DOHH2 (cell line): ENCODE results near the gene MSL3.

Experiments
- H3F3A ChIP-seq: fragments of 200-600 bp; sonication (generic), shearing (Covaris generic); 2 replicates; pipeline ENCODE4 v1.6.0; 2016; ENCODE audit warnings: antibody characterized with exemption, mild to moderate bottlenecking; ENCODE audit not compliant: control insufficient read depth, insufficient read depth
- H3K27ac ChIP-seq: fragments of 200-600 bp; sonication (generic); 2 replicates; pipeline ENCODE4 v1.5.1; 2014; ENCODE audit warnings: low read depth, mild to moderate bottlenecking, low read length, moderate library complexity
- H3K27me3 ChIP-seq: fragments of 200-600 bp; sonication (generic); 2 replicates; pipeline ENCODE4 v1.6.1; 2014; ENCODE audit warnings: mild to moderate bottlenecking, low read length, mixed read lengths; ENCODE audit not compliant: control insufficient read depth
- H3K36me3 ChIP-seq: fragments of 200-600 bp; sonication (generic); 2 replicates; pipeline ENCODE4 v1.6.1; 2014; ENCODE audit warnings: mild to moderate bottlenecking, low read length, moderate library complexity, mixed read lengths; ENCODE audit not compliant: control insufficient read depth
- H3K4me1 ChIP-seq: fragments of 200-600 bp; sonication (generic); 2 replicates; pipeline ENCODE4 v1.6.1; 2014; ENCODE audit warnings: mild to moderate bottlenecking, low read length, mixed read lengths; ENCODE audit not compliant: control insufficient read depth
- H3K4me2 ChIP-seq: fragments of 200-600 bp; sonication (generic); 2 replicates; pipeline ENCODE4 v1.6.0; 2014; ENCODE audit warnings: mild to moderate bottlenecking, low read length, moderate library complexity
- H3K4me3 ChIP-seq: fragments of 200-600 bp; sonication (generic); 2 replicates; pipeline ENCODE4 v1.5.1; 2014; ENCODE audit warnings: mild to moderate bottlenecking, low read length, mixed read lengths
- H3K79me2 ChIP-seq: fragments of 200-600 bp; sonication (generic); 2 replicates; pipeline ENCODE4 v1.6.1; 2014; ENCODE audit warnings: mild to moderate bottlenecking, low read length, mixed read lengths; ENCODE audit not compliant: control insufficient read depth
- H3K9me2 ChIP-seq: fragments of 200-600 bp; sonication (generic); replicated peaks from 2 replicates; pipeline ENCODE4 v1.6.1; 2014; ENCODE audit warnings: mild to moderate bottlenecking, low read length, mixed read lengths; ENCODE audit not compliant: control insufficient read depth
- H3K9me3 ChIP-seq: fragments of 200-600 bp; sonication (generic); 2 replicates; pipeline ENCODE4 v1.6.1; 2014; ENCODE audit warnings: antibody characterized with exemption, low read length, mixed read lengths; ENCODE audit not compliant: control insufficient read depth, insufficient read depth
- H4K20me1 ChIP-seq: fragments of 200-600 bp; sonication (generic); 2 replicates; pipeline ENCODE4 v1.6.0; 2014; ENCODE audit warnings: low read depth, mild to moderate bottlenecking, antibody characterized with exemption, low read length, moderate library complexity; ENCODE audit not compliant: control insufficient read depth, insufficient read depth
- EZH2phosphoT487 ChIP-seq: fragments of 200-600 bp; sonication (generic); IDR thresholded peaks from 2 replicates; pipeline ENCODE4 v1.6.1; 2017; ENCODE audit warnings: borderline replicate concordance, mild to moderate bottlenecking, antibody characterized with exemption, low read length, moderate library complexity, mixed read lengths
- TF ChIP-seq, protein P1 (sequence below): fragments of 200-600 bp; sonication (generic); IDR thresholded peaks from one replicate; pipeline ENCODE4 v1.5.1; 2014; ENCODE audit warnings: antibody characterized with exemption, mild to moderate bottlenecking, low read depth, low read length; ENCODE audit not compliant: poor library complexity, severe bottlenecking

The MSL3 gene

DNA sequence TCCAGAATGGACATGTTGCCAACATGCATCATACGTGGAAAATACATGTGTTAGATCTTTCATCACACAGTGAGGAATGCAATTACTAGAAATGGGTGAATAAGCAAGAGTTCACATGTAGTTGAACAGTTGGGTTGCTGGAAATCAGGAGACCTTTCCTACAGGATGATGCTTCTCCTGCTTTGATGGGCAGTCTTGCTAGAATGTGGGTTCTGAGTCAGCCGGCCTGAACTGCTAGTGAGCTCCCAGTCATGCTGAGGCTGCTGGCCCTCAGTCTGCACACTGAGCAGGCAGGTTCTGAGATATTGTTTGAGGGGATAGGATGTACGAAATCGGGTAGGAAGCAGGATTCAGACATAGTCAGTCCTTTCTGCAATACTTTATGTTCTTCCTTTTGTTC, 20.2 kb downstream of the MSL3 start:
- H3K79me2 ChIP-seq, result no peaks in the 10 kb centered on the region
- no peaks in the 10 kb centered on the region for H3K9me2 ChIP-seq
- peaks cover 5% of the 10 kb centered on the region for H3K36me3 ChIP-seq
- H3K4me3 ChIP-seq, result no peak overlapping the region
- H3F3A ChIP-seq, result no peaks in the 10 kb centered on the region
- no peaks in the 10 kb centered on the region for H3K27me3 ChIP-seq
- no peaks in the 10 kb centered on the region for H4K20me1 ChIP-seq
- no peak for TF ChIP-seq EZH2phosphoT487
- TF ChIP-seq, protein P1, sequence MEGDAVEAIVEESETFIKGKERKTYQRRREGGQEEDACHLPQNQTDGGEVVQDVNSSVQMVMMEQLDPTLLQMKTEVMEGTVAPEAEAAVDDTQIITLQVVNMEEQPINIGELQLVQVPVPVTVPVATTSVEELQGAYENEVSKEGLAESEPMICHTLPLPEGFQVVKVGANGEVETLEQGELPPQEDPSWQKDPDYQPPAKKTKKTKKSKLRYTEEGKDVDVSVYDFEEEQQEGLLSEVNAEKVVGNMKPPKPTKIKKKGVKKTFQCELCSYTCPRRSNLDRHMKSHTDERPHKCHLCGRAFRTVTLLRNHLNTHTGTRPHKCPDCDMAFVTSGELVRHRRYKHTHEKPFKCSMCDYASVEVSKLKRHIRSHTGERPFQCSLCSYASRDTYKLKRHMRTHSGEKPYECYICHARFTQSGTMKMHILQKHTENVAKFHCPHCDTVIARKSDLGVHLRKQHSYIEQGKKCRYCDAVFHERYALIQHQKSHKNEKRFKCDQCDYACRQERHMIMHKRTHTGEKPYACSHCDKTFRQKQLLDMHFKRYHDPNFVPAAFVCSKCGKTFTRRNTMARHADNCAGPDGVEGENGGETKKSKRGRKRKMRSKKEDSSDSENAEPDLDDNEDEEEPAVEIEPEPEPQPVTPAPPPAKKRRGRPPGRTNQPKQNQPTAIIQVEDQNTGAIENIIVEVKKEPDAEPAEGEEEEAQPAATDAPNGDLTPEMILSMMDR, result no peak
- H3K4me1 ChIP-seq, result no peaks in the 10 kb centered on the region
- no peak overlapping the region for H3K27ac ChIP-seq
- H3K9me3 ChIP-seq, result no peaks in the 10 kb centered on the region
- H3K4me2 ChIP-seq, result no peak overlapping the region

DNA sequence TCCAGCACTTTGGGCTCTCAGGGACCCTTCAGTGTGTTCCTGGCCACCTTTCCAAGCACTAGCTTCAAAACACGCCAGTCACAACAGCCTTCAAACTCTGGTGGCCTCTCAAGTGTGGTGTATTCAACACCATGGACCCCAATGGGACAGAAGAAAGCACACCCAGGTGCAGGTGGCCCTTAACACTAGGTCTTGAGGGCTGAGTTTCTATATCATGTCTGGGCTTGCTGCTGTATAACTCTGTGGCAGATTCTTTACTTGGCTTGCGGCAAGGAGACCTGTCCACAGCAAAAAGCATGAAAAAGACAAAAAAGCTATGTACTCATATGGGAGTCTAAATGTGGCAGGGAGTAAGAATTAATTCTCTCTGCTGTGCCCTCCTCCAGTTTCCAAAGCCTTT, 23.1 kb downstream of the MSL3 start:
- Histone ChIP-seq H3K79me2 (no peaks in the 10 kb centered on the region), H3K36me3 (no peaks in the 10 kb centered on the region; the same call in 1 of the 2 replicates), H3F3A (no peaks in the 10 kb centered on the region), H3K27ac (no peak overlapping the region), H3K27me3 (no peaks in the 10 kb centered on the region), H3K4me1 (no peaks in the 10 kb centered on the region), H3K9me3 (no peaks in the 10 kb centered on the region), H3K4me2 (no peak overlapping the region), H3K9me2 (no peaks in the 10 kb centered on the region), H4K20me1 (no peaks in the 10 kb centered on the region), H3K4me3 (no peak overlapping the region)
- TF ChIP-seq, protein P1, result no peak
- no peak for TF ChIP-seq EZH2phosphoT487

DNA sequence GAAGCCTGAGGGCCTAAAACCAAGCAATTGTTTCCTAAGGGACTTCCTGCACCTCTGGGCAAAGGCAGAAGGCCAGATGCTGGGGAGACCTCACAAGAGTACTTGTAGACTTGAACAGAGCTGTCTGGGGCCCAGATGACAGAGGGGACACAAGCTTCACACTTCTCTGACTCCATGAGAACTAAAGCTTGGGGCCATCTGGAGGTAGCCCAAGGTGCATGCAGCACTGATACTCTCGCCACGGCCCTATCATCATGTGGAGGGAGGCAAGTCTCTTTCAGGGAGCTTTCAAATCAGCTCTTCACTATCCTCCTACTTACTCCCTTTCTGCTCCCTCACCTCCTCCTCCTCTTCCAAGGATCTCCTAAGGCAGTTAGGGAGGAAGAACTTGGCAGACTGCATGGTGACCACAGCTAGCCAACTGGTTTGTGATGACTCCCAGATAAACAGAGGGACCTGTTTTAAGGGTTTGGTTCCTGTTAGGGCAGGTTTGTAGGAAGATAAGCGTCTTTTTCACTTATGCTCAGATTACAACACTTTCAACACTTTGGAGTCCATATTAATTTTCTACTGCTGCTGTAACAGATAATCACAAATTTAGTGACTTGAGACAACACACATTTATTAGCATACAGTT, 23.8 kb downstream of the MSL3 start:
- Histone ChIP-seq H3K79me2 (no peaks in the 10 kb centered on the region), H3K9me2 (no peaks in the 10 kb centered on the region), H3K4me2 (no peak overlapping the region), H3F3A (no peaks in the 10 kb centered on the region), H3K36me3 (no peaks in the 10 kb centered on the region), H3K27ac (no peak overlapping the region), H3K27me3 (no peaks in the 10 kb centered on the region), H3K4me3 (no peak overlapping the region), H4K20me1 (no peaks in the 10 kb centered on the region), H3K9me3 (no peaks in the 10 kb centered on the region), H3K4me1 (no peaks in the 10 kb centered on the region)
- TF ChIP-seq, protein P1, result no peak
